GM23338 (cell line): Measurements from ENCODE around the gene TMCC1. TPM values are rescaled to one million over a fixed set of nuclear protein-coding genes. Genes with fewer than 3 reads are reported as not detected.

ENCODE experiments used
- ATAC-seq: fragments of 200-7000 bp; cut with Tn5 transposase; 3 replicates; pipeline ENCODE4 v1.9.1; 2020
- DNase-seq: peaks from one replicate; pipeline ENCODE4 v3.0.0-alpha.2; 2015; ENCODE audit warnings: low spot score
- H2AFZ ChIP-seq: fragments of 200-600 bp; sonication (generic); 2 replicates; pipeline ENCODE4 v1.8.0; 2016; ENCODE audit warnings: antibody characterized with exemption, mild to moderate bottlenecking, moderate library complexity
- H3F3A ChIP-seq: fragments of 200-600 bp; sonication (generic); replicated peaks from 2 replicates; pipeline ENCODE4 v1.8.0; 2017; ENCODE audit warnings: antibody characterized with exemption, mixed run types, low read depth
- H3K27ac ChIP-seq: fragments of 200-600 bp; sonication (generic); 2 replicates; pipeline ENCODE4 v1.6.1; 2016; ENCODE audit warnings: low read depth
- H3K27me3 ChIP-seq: fragments of 200-600 bp; sonication (generic); 2 replicates; pipeline ENCODE4 v1.8.0; 2016; ENCODE audit warnings: mild to moderate bottlenecking, mixed run types, moderate library complexity; ENCODE audit not compliant: insufficient read depth
- H3K36me3 ChIP-seq: fragments of 200-600 bp; sonication (generic); 2 replicates; pipeline ENCODE4 v1.8.0; 2016; ENCODE audit warnings: mild to moderate bottlenecking; ENCODE audit not compliant: insufficient read depth
- H3K4me1 ChIP-seq: fragments of 200-600 bp; sonication (generic); 2 replicates; pipeline ENCODE4 v1.8.0; 2016; ENCODE audit warnings: mild to moderate bottlenecking, moderate library complexity; ENCODE audit not compliant: insufficient read depth
- H3K4me2 ChIP-seq: fragments of 200-600 bp; sonication (generic); 2 replicates; pipeline ENCODE4 v1.7.1; 2017; ENCODE audit warnings: mixed run types
- H3K4me3 ChIP-seq: fragments of 200-600 bp; sonication (generic); 2 replicates; pipeline ENCODE4 v1.6.1; 2016; ENCODE audit warnings: mixed run types
- H3K79me2 ChIP-seq: fragments of 200-600 bp; sonication (generic); replicated peaks from 2 replicates; pipeline ENCODE4 v1.8.0; 2017; ENCODE audit warnings: mild to moderate bottlenecking; ENCODE audit not compliant: insufficient read depth
- H3K9me2 ChIP-seq: fragments of 200-600 bp; sonication (generic); 2 replicates; pipeline ENCODE4 v1.8.0; 2017; ENCODE audit not compliant: insufficient read depth
- H4K20me1 ChIP-seq: fragments of 200-600 bp; sonication (generic); replicated peaks from 2 replicates; pipeline ENCODE4 v1.8.0; 2017; ENCODE audit warnings: mild to moderate bottlenecking; ENCODE audit not compliant: insufficient read depth
- H3K27ac Mint-ChIP-seq: 2 replicates; pipeline ENCODE4 v1.8.0; 2020; ENCODE audit warnings: inconsistent platforms, mild to moderate bottlenecking, moderate library complexity, mixed read lengths
- H3K27me3 Mint-ChIP-seq: 3 replicates; pipeline ENCODE4 v1.8.0; 2022; ENCODE audit warnings: low read depth, mild to moderate bottlenecking, moderate library complexity, mixed read lengths, inconsistent platforms; ENCODE audit not compliant: insufficient read depth, poor library complexity
- H3K36me3 Mint-ChIP-seq: 3 replicates; pipeline ENCODE4 v1.8.0; 2021; ENCODE audit warnings: low read depth, mild to moderate bottlenecking, inconsistent platforms, moderate library complexity, mixed read lengths
- H3K4me1 Mint-ChIP-seq: 3 replicates; pipeline ENCODE4 v1.8.0; 2020; ENCODE audit warnings: mild to moderate bottlenecking, inconsistent platforms, mixed read lengths
- H3K4me3 Mint-ChIP-seq: 3 replicates; pipeline ENCODE4 v1.8.0; 2021; ENCODE audit warnings: moderate library complexity, mild to moderate bottlenecking, inconsistent platforms, mixed read lengths
- H3K9me3 Mint-ChIP-seq: 3 replicates; pipeline ENCODE4 v1.8.0; 2020; ENCODE audit warnings: moderate library complexity, mild to moderate bottlenecking, inconsistent platforms, mixed read lengths
- CREB1 ChIP-seq: fragments of 250-450 bp; sonication (Bioruptor Pico); IDR thresholded peaks from 2 replicates; pipeline ENCODE4 v1.5.0; 2020; ENCODE audit warnings: low read depth, mild to moderate bottlenecking, moderate library complexity
- CTCF ChIP-seq, 2 experiments: fragments of 200-600 bp in 1 of 2; sonication (generic) in 1 of 2; conservative IDR thresholded peaks; 2 replicates each; pipeline versions ENCODE4 v1.5.1 to v1.6.1; 2016 to 2017; ENCODE audit warnings: antibody characterized with exemption in 2 of 2, low read depth in 2 of 2, mild to moderate bottlenecking in 2 of 2, moderate library complexity in 1 of 2
- ETS1 ChIP-seq: IDR thresholded peaks from 2 replicates; pipeline ENCODE4 v1.6.1; 2016; ENCODE audit warnings: antibody characterized with exemption
- EZH2 ChIP-seq: fragments of 200-600 bp; sonication (generic); IDR thresholded peaks from one replicate; pipeline ENCODE4 v1.8.0; 2017; ENCODE audit warnings: antibody characterized with exemption, mild to moderate bottlenecking, low read depth; ENCODE audit not compliant: unreplicated experiment
- EZH2phosphoT487 ChIP-seq: fragments of 200-600 bp; sonication (generic); IDR thresholded peaks from one replicate; pipeline ENCODE4 v1.8.1; 2018; ENCODE audit warnings: antibody characterized with exemption; ENCODE audit not compliant: unreplicated experiment
- JUNB ChIP-seq: IDR thresholded peaks from one replicate; pipeline ENCODE4 v1.6.1; 2016; ENCODE audit warnings: antibody characterized with exemption; ENCODE audit not compliant: unreplicated experiment
- NANOG ChIP-seq: IDR thresholded peaks from 2 replicates; pipeline ENCODE4 v1.6.1; 2016; ENCODE audit warnings: antibody characterized with exemption, borderline replicate concordance
- POLR2AphosphoS5 ChIP-seq: IDR thresholded peaks from 2 replicates; pipeline ENCODE4 v1.6.1; 2016; ENCODE audit warnings: antibody characterized with exemption, low read depth
- REST ChIP-seq: IDR thresholded peaks from one replicate; pipeline ENCODE4 v1.6.1; 2018; ENCODE audit warnings: antibody characterized with exemption; ENCODE audit not compliant: unreplicated experiment
- STAT1 ChIP-seq: IDR thresholded peaks from one replicate; pipeline ENCODE4 v1.6.1; 2016; ENCODE audit warnings: antibody characterized with exemption; ENCODE audit not compliant: unreplicated experiment
- ZNF114 ChIP-seq: fragments of 250-450 bp; sonication (Bioruptor Pico); IDR thresholded peaks from 2 replicates; pipeline ENCODE4 v1.5.0; 2020; ENCODE audit warnings: mild to moderate bottlenecking, moderate library complexity
- ZNF331 ChIP-seq: fragments of 250-450 bp; sonication (Bioruptor Pico); IDR thresholded peaks from 2 replicates; pipeline ENCODE4 v1.5.0; 2020; ENCODE audit warnings: low read depth, mild to moderate bottlenecking, moderate library complexity
- ZNF462 ChIP-seq: fragments of 250-450 bp; sonication (Bioruptor Pico); IDR thresholded peaks from 2 replicates; pipeline ENCODE4 v1.5.0; 2020; ENCODE audit warnings: mild to moderate bottlenecking, moderate library complexity
- polyA plus RNA-seq: library from polyadenylated mRNA; unstranded; fragments of >200 nt; fragmentation: Nextera tagmentation; extraction: Ambion mirVana; gene quantifications from 2 replicates; pipeline ENCODE4 v1.2.1, GENCODE V29; 2016
- total RNA-seq: library from RNA; depleted of rRNA; stranded (reverse); fragments of >200 nt; shearing (Covaris generic); gene quantifications from 2 replicates; pipeline ENCODE4 v1.2.3, GENCODE V29; 2014

The TMCC1 gene
- total and polyA plus RNA-seq, 2 experiments from 2014 or later, result 8.2 to 18.4 TPM

- H3K9me3 Mint-ChIP-seq, result peaks cover 37% of the 10 kb centered on the region
- H3K4me3 ChIP-seq, result no peak overlapping the region
- peaks cover 37% of the 10 kb centered on the region for H3K4me1 Mint-ChIP-seq
- H4K20me1 ChIP-seq, result no peaks in the 10 kb centered on the region
- DNase-seq (no peak), ATAC-seq (peak; percentile 79)
- peaks cover 3% of the 10 kb centered on the region; the same call in 1 of the 2 replicates for H3K79me2 ChIP-seq
- no peak overlapping the region for H3K4me2 ChIP-seq
- no peak overlapping the region for H2AFZ ChIP-seq
- no peak overlapping the region for H3K27ac Mint-ChIP-seq
- H3F3A ChIP-seq, result no peaks in the 10 kb centered on the region
- H3K27ac ChIP-seq, result no peak overlapping the region
- H3K9me2 ChIP-seq, result no peaks in the 10 kb centered on the region
- H3K27me3 Mint-ChIP-seq, result peaks cover 4% of the 10 kb centered on the region
- H3K4me1 ChIP-seq, result peaks cover 31% of the 10 kb centered on the region
- peaks cover 37% of the 10 kb centered on the region for H3K36me3 Mint-ChIP-seq
- H3K36me3 ChIP-seq, result 0 out of 2 replicates have a peak, but pooled peaks cover 8% of the 10 kb centered on the region
- TF ChIP-seq CTCF (conservative IDR thresholded peaks at IDR 0.05; ENCODE audit: low read depth in 2 of 2), result no peak
- no peak for TF ChIP-seq POLR2AphosphoS5
- TF ChIP-seq EZH2phosphoT487, result no peak
- no peak for TF ChIP-seq CREB1 (CRISPR knock-in tag)
- no peak for TF ChIP-seq EZH2
- TF ChIP-seq JUNB, result no peak
- TF ChIP-seq ZNF331 (CRISPR knock-in tag), result no peak
- TF ChIP-seq ZNF114, result no peak
- TF ChIP-seq STAT1, result no peak
- no peak for TF ChIP-seq REST
- no peak for TF ChIP-seq ZNF462 (CRISPR knock-in tag)
- TF ChIP-seq NANOG, result no peak
- no peak for TF ChIP-seq ETS1
- no peak overlapping the region for H3K4me3 Mint-ChIP-seq
- H3K27me3 ChIP-seq, result no peaks in the 10 kb centered on the region
Measured at GRCh38 chr3:129699612-129700011, 193.9 kb downstream of the TMCC1 start.
